AG04450 (cell line): ENCODE measurements around the gene ISG20. TPM values are rescaled to one million over a fixed set of nuclear protein-coding genes. Genes with fewer than 3 reads are reported as not detected.

Source experiments
- CTCF ChIA-PET: fragments of 300-600, 350-600 bp; formaldehyde crosslinking; extraction: SDS; loops from one replicate; lab custom pipeline; 2022; ENCODE audit warnings: antibody characterized with exemption, inconsistent platforms; lab: Charles Lee
- POLR2A ChIA-PET: fragments of 350-600 bp; formaldehyde crosslinking; extraction: SDS; loops from one replicate; lab custom pipeline; 2021; ENCODE audit warnings: antibody characterized with exemption, inconsistent platforms; lab: Yijun Ruan, JAX
- DNase-seq: peaks from one replicate; pipeline ENCODE4 v3.0.0-alpha.2; 2011; ENCODE audit warnings: low read depth, low spot score
- H3K27ac ChIP-seq: one replicate; pipeline ENCODE4 v1.5.1; 2012; ENCODE audit warnings: low read depth, low read length, control low read depth
- H3K27me3 ChIP-seq: one replicate; pipeline ENCODE4 v1.6.0; 2012; ENCODE audit warnings: low read length; ENCODE audit not compliant: control insufficient read depth, insufficient read depth
- H3K4me3 ChIP-seq: 2 replicates; pipeline ENCODE4 v1.5.1; 2011; ENCODE audit warnings: mild to moderate bottlenecking, low read depth, low read length, control low read depth
- H3K9me3 ChIP-seq: 2 replicates; pipeline ENCODE4 v1.5.1; 2012; ENCODE audit warnings: low read length; ENCODE audit not compliant: control insufficient read depth, insufficient read depth
- CTCF ChIP-seq: IDR thresholded peaks from 2 replicates; pipeline ENCODE4 v1.5.1; 2011; ENCODE audit warnings: low read depth, low read length, control low read depth, inconsistent platforms
- polyA plus RNA-seq: library from polyadenylated mRNA; depleted of rRNA; stranded (reverse); fragments of >200 nt; gene quantifications from 2 replicates; pipeline ENCODE4 v1.2.3, GENCODE V29; 2011

ISG20 gene
- polyA plus RNA-seq, 1 experiment, result 5.2 TPM

DNA sequence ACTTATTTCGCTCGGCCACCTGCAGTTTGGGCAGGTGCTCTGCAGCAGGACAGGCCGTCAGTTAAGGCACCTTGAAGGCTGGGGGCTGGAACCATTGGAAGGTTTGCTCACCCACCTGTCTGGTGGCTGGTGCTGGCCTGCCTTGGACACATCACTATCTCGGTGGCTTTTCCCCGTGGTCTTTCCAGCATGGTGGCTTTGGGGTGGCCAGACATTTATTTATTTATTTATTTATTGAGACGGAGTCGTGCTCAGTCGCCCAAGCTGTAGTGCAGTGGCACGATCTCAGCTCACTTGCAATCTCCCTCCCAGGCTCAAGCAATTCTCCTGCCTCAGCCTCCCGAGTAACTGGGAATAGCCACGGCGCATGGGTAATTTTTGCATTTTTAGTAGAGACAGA, 11.7 kb downstream of the ISG20 start:
- ChIA-PET CTCF (interaction anchor here (1.3 kb wide), 2 partner anchors 12 to 26 kb away, joined by 4 read pairs; partner anchors contain the start of gene ISG20), POLR2A (interaction anchor here (2.0 kb wide), 1 partner anchor 12 kb away, joined by 5 read pairs; no protein-coding TSS in a partner anchor)
- Histone ChIP-seq H3K27ac (no peak overlapping the region), H3K27me3 (no peaks in the 10 kb centered on the region), H3K9me3 (no peaks in the 10 kb centered on the region; the same call in 1 of the 2 replicates), H3K4me3 (no peak overlapping the region)
- no peak for DNase-seq
- no peak for TF ChIP-seq CTCF

- Histone ChIP-seq H3K9me3 (no peaks in the 10 kb centered on the region; the same call in 1 of the 2 replicates), H3K27ac (peak overlapping the region; percentile 31), H3K4me3 (no peak overlapping the region), H3K27me3 (no peaks in the 10 kb centered on the region)
- ChIA-PET POLR2A (no interaction called here), CTCF (no interaction called here)
- no peak for DNase-seq
- TF ChIP-seq CTCF, result no peak
These were observed 12.4 kb downstream of the ISG20 start for GRCh38 chr15:88651136-88651732.

- Histone ChIP-seq H3K4me3 (no peak overlapping the region), H3K9me3 (no peaks in the 10 kb centered on the region; the same call in 1 of the 2 replicates), H3K27ac (no peak overlapping the region), H3K27me3 (no peaks in the 10 kb centered on the region)
- TF ChIP-seq CTCF, result no peak
- POLR2A ChIA-PET, result interaction anchor here (1.2 kb wide), 1 partner anchor 13 kb away, joined by 5 read pairs; the partner anchor contains the start of gene ISG20
- CTCF ChIA-PET, result no interaction called here
- no peak for DNase-seq
These were observed 13.2 kb downstream of the ISG20 start for GRCh38 chr15:88651971-88652370.

GRCh38 chr15:88652456-88653199, 13.8 kb downstream of the ISG20 start:
- ChIA-PET POLR2A (interaction anchor here (1.2 kb wide), 1 partner anchor 14 kb away, joined by 5 read pairs; the partner anchor contains the start of gene ISG20), CTCF (interaction anchor here (1.4 kb wide), 1 partner anchor 182 kb away, joined by 4 read pairs; no protein-coding TSS in a partner anchor)
- no peak overlapping the region for H3K4me3 ChIP-seq
- no peak for TF ChIP-seq CTCF
- H3K27ac ChIP-seq, result no peak overlapping the region
- H3K27me3 ChIP-seq, result no peaks in the 10 kb centered on the region
- no peak for DNase-seq
- no peaks in the 10 kb centered on the region; the same call in 1 of the 2 replicates for H3K9me3 ChIP-seq
